GM12878 (cell line): ENCODE data around the gene MYL3. TPM values are rescaled to one million over a fixed set of nuclear protein-coding genes. Genes with fewer than 3 reads are reported as not detected.

Experiments
- ATAC-seq: fragments of 200-7000 bp; cut with Tn5 transposase; 3 replicates; pipeline ENCODE4 v1.9.1; 2020; ENCODE audit warnings: mild to moderate bottlenecking, moderate library complexity
- BruUV-seq: library from RNA; stranded (reverse); fragments of 400-500 nt; replicated peaks from 2 replicates; lab custom pipeline; 2021; lab: Mats Ljungman, UMichigan
- CTCF ChIA-PET: fragments of 300-600 bp; sonication (Branson Sonifier 250); formaldehyde crosslinking; extraction: SDS; loops from one replicate; lab custom pipeline; 2021; ENCODE audit warnings: inconsistent platforms; lab: Yijun Ruan, JAX
- POLR2A ChIA-PET: fragments of 350-600 bp; formaldehyde crosslinking; extraction: SDS; loops from one replicate; lab custom pipeline; 2021; ENCODE audit warnings: inconsistent platforms; lab: Charles Lee
- RAD21 ChIA-PET: fragments of 300-600 bp; sonication (Branson Sonifier 250); formaldehyde crosslinking; loops from one replicate; lab custom pipeline; 2023; ENCODE audit warnings: antibody characterized with exemption; ENCODE audit not compliant: unreplicated experiment; lab: Charles Lee
- SMC1A ChIA-PET: fragments of 300-600 bp; sonication (Branson Sonifier 250); formaldehyde crosslinking; loops from one replicate; lab custom pipeline; 2023; ENCODE audit not compliant: unreplicated experiment, uncharacterized antibody; lab: Charles Lee
- DNase-seq: peaks from one replicate; pipeline ENCODE4 v3.0.0-alpha.2; 2011; ENCODE audit warnings: low read depth, low spot score
- FAIRE-seq: peaks from 3 replicates; lab custom pipeline; 2011; peaks lifted over from hg19 to GRCh38; lab: Jason Lieb, UNC
- H2AFZ ChIP-seq: 2 replicates; pipeline ENCODE4 v1.6.0; 2011; ENCODE audit warnings: low read depth, low read length, control low read depth; ENCODE audit not compliant: control insufficient read depth
- H3K27ac ChIP-seq: 2 replicates; pipeline ENCODE4 v1.5.1; 2011; ENCODE audit warnings: control low read depth; ENCODE audit not compliant: control insufficient read depth, insufficient read depth
- H3K27me3 ChIP-seq, 2 experiments: replicated peaks in 1 of 2; 2 replicates each; pipeline versions ENCODE4 v1.6.0 to v1.6.1; 2011; ENCODE audit warnings: low read length in 1 of 2; ENCODE audit not compliant: control insufficient read depth in 2 of 2, insufficient read depth in 2 of 2
- H3K36me3 ChIP-seq, 2 experiments: 2 replicates each; pipeline ENCODE4 v1.5.1; 2011; ENCODE audit warnings: low read length in 1 of 2; ENCODE audit not compliant: control insufficient read depth in 2 of 2, insufficient read depth in 2 of 2
- H3K4me1 ChIP-seq: 2 replicates; pipeline ENCODE4 v1.6.1; 2011; ENCODE audit warnings: mild to moderate bottlenecking, low read length, moderate library complexity, mixed read lengths; ENCODE audit not compliant: control insufficient read depth, insufficient read depth
- H3K4me2 ChIP-seq: 2 replicates; pipeline ENCODE4 v1.6.0; 2011; ENCODE audit warnings: control low read depth; ENCODE audit not compliant: control insufficient read depth, insufficient read depth
- H3K4me3 ChIP-seq: fragments of 200-600 bp; sonication (generic); 2 replicates; pipeline ENCODE4 v1.5.1; 2016
- H3K79me2 ChIP-seq: 2 replicates; pipeline ENCODE4 v1.6.0; 2011; ENCODE audit warnings: low read length; ENCODE audit not compliant: control insufficient read depth, insufficient read depth
- H3K9ac ChIP-seq: 2 replicates; pipeline ENCODE4 v1.8.0; 2011; ENCODE audit warnings: low read length, control low read depth, mixed read lengths; ENCODE audit not compliant: control insufficient read depth, insufficient read depth
- H3K9me3 ChIP-seq: replicated peaks from 3 replicates; pipeline ENCODE4 v1.5.1; 2011; ENCODE audit warnings: mild to moderate bottlenecking, low read length; ENCODE audit not compliant: control insufficient read depth, insufficient read depth
- H4K20me1 ChIP-seq: 2 replicates; pipeline ENCODE4 v1.6.0; 2011; ENCODE audit not compliant: control insufficient read depth, insufficient read depth
- BACH1 ChIP-seq: fragments of 450-650 bp; IDR thresholded peaks from 2 replicates; pipeline ENCODE4 v1.6.1; 2017; ENCODE audit warnings: mild to moderate bottlenecking, borderline replicate concordance
- CHD1 ChIP-seq: IDR thresholded peaks from 2 replicates; pipeline ENCODE4 v1.6.1; 2012; ENCODE audit warnings: low read depth, low read length, improper control_type of control experiment
- ELK1 ChIP-seq: IDR thresholded peaks from 2 replicates; pipeline ENCODE4 v1.6.1; 2012; ENCODE audit warnings: low read depth, low read length, improper control_type of control experiment
- FOXK2 ChIP-seq: fragments of 450-650 bp; IDR thresholded peaks from 2 replicates; pipeline ENCODE4 v1.6.1; 2017; ENCODE audit warnings: mild to moderate bottlenecking, moderate library complexity
- IRF5 ChIP-seq: fragments of 450-650 bp; IDR thresholded peaks from 2 replicates; pipeline ENCODE4 v1.6.1; 2017; ENCODE audit warnings: borderline replicate concordance
- JUNB ChIP-seq: IDR thresholded peaks from 2 replicates; pipeline ENCODE4 v1.6.1; 2016; ENCODE audit warnings: antibody characterized with exemption, mild to moderate bottlenecking
- PAX8 ChIP-seq: fragments of 450-650 bp; IDR thresholded peaks from 2 replicates; pipeline ENCODE4 v1.6.1; 2017; ENCODE audit warnings: mild to moderate bottlenecking, moderate library complexity
- POLR2A ChIP-seq: IDR thresholded peaks from 2 replicates; pipeline ENCODE4 v1.6.1; 2011; ENCODE audit warnings: low read depth, mild to moderate bottlenecking, low read length
- RAD51 ChIP-seq: fragments of 450-650 bp; IDR thresholded peaks from 2 replicates; pipeline ENCODE4 v1.6.1; 2016; ENCODE audit warnings: moderate library complexity, mild to moderate bottlenecking, inconsistent platforms
- SIN3A ChIP-seq: IDR thresholded peaks from 2 replicates; pipeline ENCODE4 v1.6.1; 2012; ENCODE audit warnings: low read depth, low read length, improper control_type of control experiment
- SIX5 ChIP-seq: IDR thresholded peaks from 2 replicates; pipeline ENCODE4 v1.6.1; 2011; ENCODE audit warnings: mild to moderate bottlenecking, low read depth, low read length, moderate library complexity; ENCODE audit not compliant: severe bottlenecking
- SKIL ChIP-seq: fragments of 450-650 bp; IDR thresholded peaks from 2 replicates; pipeline ENCODE4 v1.6.1; 2017; ENCODE audit warnings: mild to moderate bottlenecking, low read depth, inconsistent platforms; ENCODE audit not compliant: poor library complexity, severe bottlenecking
- SMAD1 ChIP-seq: fragments of 450-650 bp; IDR thresholded peaks from 2 replicates; pipeline ENCODE4 v1.6.1; 2018; ENCODE audit warnings: mild to moderate bottlenecking, low read depth; ENCODE audit not compliant: partially characterized antibody
- SMARCA5 ChIP-seq: fragments of 450-650 bp; IDR thresholded peaks from 2 replicates; pipeline ENCODE4 v1.6.1; 2017; ENCODE audit warnings: mild to moderate bottlenecking
- STAT1 ChIP-seq: fragments of 450-650 bp; conservative IDR thresholded peaks from 2 replicates; pipeline ENCODE4 v1.6.1; 2014; ENCODE audit warnings: antibody characterized with exemption, mild to moderate bottlenecking
- TAF1 ChIP-seq: IDR thresholded peaks from 2 replicates; pipeline ENCODE4 v1.6.1; 2011; ENCODE audit warnings: mild to moderate bottlenecking, low read depth, low read length, borderline replicate concordance
- WGBS: methylation state at CpG from one replicate; pipeline ENCODE4 v1.1.6; 2016; ENCODE audit warnings: low lambda C conversion rate; ENCODE audit not compliant: insufficient replicate concordance, insufficient coverage; ENCODE audit errors: missing lambda C conversion rate; 5-methylcytosine and 5-hydroxymethylcytosine counted together
- in situ Hi-C: fragments of 300-500 bp; cut with MboI; formaldehyde crosslinking; loops from 9 replicates; pipeline ENCODE4 v1.14.3; 2018; ENCODE audit warnings: mixed read lengths
- intact Hi-C: fragments of 100-400 bp; cut with micrococcal nuclease; formaldehyde crosslinking; loops from one replicate; pipeline ENCODE4 v1.14.2; 2022; ENCODE audit not compliant: unreplicated experiment
- polyA plus RNA-seq, 11 experiments: library from polyadenylated mRNA; depleted of rRNA in 4 of 11; unstranded in 6 of 11; stranded (reverse) in 5 of 11; fragments of >200 nt; fragmentation: Nextera tagmentation in 4 of 11; fragmentation: Illumina TruSeq in 1 of 11; extraction: Ambion mirVana in 4 of 11; extraction: Trizol in 1 of 11; gene quantifications; 1 replicate in 1 of 11; 2 replicates in 10 of 11; pipeline versions ENCODE4 v1.2.1 to v1.2.3, GENCODE V29; 2011 to 2016; ENCODE audit warnings: inconsistent platforms in 2 of 11, missing spikeins in 2 of 11, low read depth in 1 of 11
- total RNA-seq, 4 experiments: library from RNA; depleted of rRNA in 3 of 4; stranded (reverse); fragments of >200 nt in 3 of 4; fragmentation: Illumina TruSeq in 1 of 4; extraction: Trizol in 1 of 4; gene quantifications; 2 replicates each; pipeline versions ENCODE4 v1.2.1 to v1.2.3, GENCODE V29; 2013 to 2021

Gene MYL3
- total and polyA plus RNA-seq, 10 of the 15 experiments (the other 5 are each of a cell fraction or from before 2014, with no cell fraction given): 0.40 TPM; not detected in 9

GRCh38 chr3:46895204-46895660 is 32.0 kb upstream of the MYL3 start (continued):
- no peak for TF ChIP-seq SIX5

GRCh38 chr3:46894256-46894655 is 31.0 kb upstream of the MYL3 start:
- ChIA-PET RAD21 (interaction anchor here (0.6 to 1.9 kb wide), 5 partner anchors 18 to 552 kb away, joined by 3 to 10 read pairs (median 5); no protein-coding TSS in a partner anchor), CTCF (interaction anchor here (0.8 to 2.9 kb wide), 16 partner anchors 15 to 198 kb away, joined by 3 to 35 read pairs (median 4); partner anchors contain the start of gene PTH1R), POLR2A (interaction anchor here (1.0 kb wide), 1 partner anchor 192 kb away, joined by 4 read pairs; no protein-coding TSS in a partner anchor), SMC1A (interaction anchor here (0.7 to 2.5 kb wide), 7 partner anchors 9 to 189 kb away, joined by 3 to 16 read pairs (median 3); no protein-coding TSS in a partner anchor)
- BruUV-seq: no TSS peak
- Histone ChIP-seq H3K9ac (no peak overlapping the region), H3K4me2 (no peak overlapping the region), H3K9me3 (no peaks in the 10 kb centered on the region), H3K27me3 (peaks cover 2 to 3% of the 10 kb centered on the region in 2 experiments; a peak in 3 of 4 replicates), H3K36me3 (no peaks in the 10 kb centered on the region), H3K27ac (no peak overlapping the region), H2AFZ (no peak overlapping the region), H3K79me2 (no peaks in the 10 kb centered on the region), H4K20me1 (peaks cover 3% of the 10 kb centered on the region; the same call in 1 of the 2 replicates), H3K4me3 (no peak overlapping the region), H3K4me1 (no peaks in the 10 kb centered on the region; the same call in 1 of the 2 replicates)
- intact Hi-C loops (no loop called here), in situ Hi-C loops (no loop called here)
- ATAC-seq (no peak), FAIRE-seq (no peak), DNase-seq (no peak)
- WGBS: 33% methylated on average over 6 of the region's 6 CpGs
- TF ChIP-seq TAF1 (no peak), SMARCA5 (no peak), POLR2A (no peak), ELK1 (no peak), SKIL (no peak), RAD51 (no peak), STAT1 (no peak), SIN3A (no peak), IRF5 (no peak), BACH1 (no peak), SMAD1 (no peak), FOXK2 (no peak), JUNB (no peak), PAX8 (no peak), CHD1 (no peak)
